NCI-H2227 treated with DMSO at 0.1 percent for 48 hours (cell line): ENCODE measurements around the gene TAF11L2.
"Not testable (repeated sequence)": the region's sequence is repeated elsewhere in the genome, so short reads cannot be mapped to it uniquely, and the experiment has no call there.

Experiments
- DNase-seq: peaks from one replicate; lab custom pipeline; 2025; lab: John Stamatoyannopoulos, UW

Gene TAF11L2

DNA sequence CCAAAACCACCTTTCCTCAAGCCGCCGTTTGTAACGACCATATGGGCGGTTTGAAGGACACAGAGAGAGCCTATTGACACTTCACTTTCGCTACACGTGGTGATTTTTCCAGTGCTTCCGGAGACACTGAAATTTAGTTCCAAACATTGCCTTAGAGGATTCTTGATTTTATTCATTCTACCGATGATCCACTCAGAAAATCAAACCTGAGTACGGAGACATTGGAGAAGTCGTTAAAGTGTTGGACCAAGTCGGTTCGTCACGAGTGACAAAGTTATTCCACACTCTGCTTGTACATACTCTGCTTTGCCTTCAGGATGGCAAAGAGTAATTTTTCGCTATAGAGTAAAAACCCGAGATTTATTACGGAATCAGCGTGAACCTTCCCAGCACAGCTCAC is 28.5 kb downstream of the TAF11L2 start:
- DNase-seq: not testable (repeated sequence)

GRCh38 chr5:17528369-17528768 is 30.3 kb downstream of the TAF11L2 start, which contains the start of gene TAF11L6:
Gene TAF11L6 (plus strand): TSS chr5:17528669.
- not testable (repeated sequence) for DNase-seq
